Upper lobe of left lung (tissue), 6 donors: ENCODE data around the gene VPS18. TPM values are rescaled to one million over a fixed set of nuclear protein-coding genes. Genes with fewer than 3 reads are reported as not detected.

Source experiments
- ATAC-seq, 2 donors: fragments of 200-7000 bp; cut with Tn5 transposase; one replicate each; pipeline ENCODE4 v1.9.1; 2022; ENCODE audit warnings: mild to moderate bottlenecking in 2 of 2, moderate library complexity in 2 of 2; ENCODE audit not compliant: low FRiP score in 2 of 2
- DNase-seq, 2 donors: peaks; one replicate each; pipeline ENCODE4 v3.0.0-alpha.2; 2019 to 2020
- H3K27ac ChIP-seq, 4 donors: fragments of 200-600 bp; sonication (generic); one replicate each; pipeline ENCODE4 v1.5.1; 2016 to 2019
- H3K27me3 ChIP-seq, 4 donors: fragments of 200-600 bp; sonication (generic); one replicate each; pipeline ENCODE4 v1.5.1; 2017 to 2019
- H3K36me3 ChIP-seq, 4 donors: fragments of 200-600 bp; sonication (generic); one replicate each; pipeline ENCODE4 v1.5.1; 2016 to 2019
- H3K4me1 ChIP-seq, 4 donors: fragments of 200-600 bp; sonication (generic); one replicate each; pipeline ENCODE4 v1.5.1; 2018 to 2019
- H3K4me3 ChIP-seq, 4 donors: fragments of 200-600 bp; sonication (generic); one replicate each; pipeline ENCODE4 v1.5.1; 2017 to 2019; ENCODE audit warnings: mild to moderate bottlenecking in 2 of 4, moderate library complexity in 1 of 4
- H3K9me3 ChIP-seq, 4 donors: fragments of 200-600 bp; sonication (generic); one replicate each; pipeline ENCODE4 v1.5.1; 2018 to 2019
- EP300 ChIP-seq, 4 donors: sonication (generic); formaldehyde crosslinking; IDR thresholded peaks; one replicate each; pipeline ENCODE4 v1.5.1; 2017; ENCODE audit warnings: antibody characterized with exemption in 4 of 4, control low read depth in 2 of 4
- POLR2A ChIP-seq, 4 donors: fragments of 450-650 bp; IDR thresholded peaks; one replicate each; pipeline ENCODE4 v1.5.1; 2016 to 2017; ENCODE audit warnings: antibody characterized with exemption in 4 of 4, mild to moderate bottlenecking in 2 of 4
- POLR2AphosphoS5 ChIP-seq, 2 donors: sonication (generic); formaldehyde crosslinking; IDR thresholded peaks; one replicate each; pipeline ENCODE4 v1.5.1; 2017; ENCODE audit warnings: antibody characterized with exemption in 2 of 2
- WGBS, 2 donors: methylation state at CpG; one replicate each; pipeline ENCODE4 v1.1.5; 2017 to 2018; 5-methylcytosine and 5-hydroxymethylcytosine counted together
- total RNA-seq, 6 donors: library from RNA; depleted of rRNA in 4 of 6; stranded (reverse); fragments of >200 nt in 4 of 6; gene quantifications; one replicate each; pipeline versions ENCODE4 v1.1.0 to v1.2.1, GENCODE V29; 2016 to 2021
- TF ChIP-seq, protein P1 (sequence below), 6 experiments: fragments of 450-650 bp in 4 of 6; fragments of 200-600 bp in 2 of 6; sonication (generic) in 2 of 6; IDR thresholded peaks; one replicate each; pipeline ENCODE4 v1.5.1; 2016 to 2019; ENCODE audit warnings: antibody characterized with exemption in 6 of 6
- donor health status: DM: no; HTN: no; CAD: no; lungs with moderate emphysema.
- donor health status: DM: no; HTN: yes; CAD: no; lungs with severe emphysema.

The VPS18 gene
- total RNA-seq, 6 donors from 2014 or later, result 19.9 to 43.2 (median 29.2) TPM

DNA sequence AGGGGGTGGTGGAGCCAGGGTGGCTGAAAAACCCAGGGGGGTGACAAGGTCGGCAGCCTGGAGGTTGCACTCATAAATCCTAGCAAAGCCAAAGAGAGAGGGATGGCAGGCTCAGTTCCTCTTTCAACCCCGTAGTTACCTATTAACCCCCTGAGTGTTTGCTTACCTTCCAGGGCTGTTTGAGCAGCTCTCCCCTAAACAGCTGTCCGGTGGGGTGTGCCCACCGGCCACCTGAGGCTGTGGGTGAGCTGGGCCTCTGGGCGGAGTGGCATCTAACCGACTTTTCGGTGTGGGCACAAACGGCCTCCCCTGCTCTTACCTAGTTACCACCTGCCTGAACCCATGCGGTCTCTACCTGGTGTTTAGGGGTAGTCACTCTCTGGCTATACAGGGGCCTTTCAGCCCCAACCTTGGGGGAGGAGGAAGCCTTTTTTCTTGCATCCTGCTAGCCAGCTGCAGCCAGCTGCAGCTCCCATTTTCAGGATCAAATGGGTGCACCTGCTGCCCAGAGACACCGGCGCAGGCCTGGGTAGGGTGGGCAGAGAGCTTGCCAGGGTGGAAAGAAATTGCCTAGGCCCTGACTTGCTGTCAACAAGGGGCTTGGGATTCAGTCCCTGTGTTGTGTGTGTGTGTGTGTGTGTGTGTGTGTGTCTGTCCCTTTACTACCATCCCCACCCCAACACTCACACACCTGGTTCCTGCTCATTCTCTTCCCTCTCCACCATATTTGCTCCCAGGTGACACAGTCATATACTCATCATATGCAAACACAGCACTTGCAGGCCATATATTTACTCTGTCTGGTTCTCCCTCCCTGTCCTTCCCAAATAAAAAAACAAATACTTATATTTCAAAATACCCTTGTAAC, 38.6 kb downstream of the VPS18 start:
- peak overlapping the region; percentile 16 to 86 (median 70) for H3K27ac ChIP-seq
- no peak for DNase-seq
- H3K4me1 ChIP-seq, result peaks cover 72 to 84% (median 79%) of the 10 kb centered on the region in 4 donors
- peak overlapping the region in 3 of 4 donors; percentile 64 to 70 (median 67) for H3K4me3 ChIP-seq
- WGBS, 2 donors, result 32 to 52% methylated on average over 4 to 9 of the region's 11 CpGs
- no peak for TF ChIP-seq EP300 (IDR thresholded peaks at IDR 0.05)
- TF ChIP-seq POLR2A (IDR thresholded peaks at IDR 0.05), result no peak
- TF ChIP-seq POLR2AphosphoS5 (IDR thresholded peaks at IDR 0.05), result no peak
- TF ChIP-seq, protein P1, sequence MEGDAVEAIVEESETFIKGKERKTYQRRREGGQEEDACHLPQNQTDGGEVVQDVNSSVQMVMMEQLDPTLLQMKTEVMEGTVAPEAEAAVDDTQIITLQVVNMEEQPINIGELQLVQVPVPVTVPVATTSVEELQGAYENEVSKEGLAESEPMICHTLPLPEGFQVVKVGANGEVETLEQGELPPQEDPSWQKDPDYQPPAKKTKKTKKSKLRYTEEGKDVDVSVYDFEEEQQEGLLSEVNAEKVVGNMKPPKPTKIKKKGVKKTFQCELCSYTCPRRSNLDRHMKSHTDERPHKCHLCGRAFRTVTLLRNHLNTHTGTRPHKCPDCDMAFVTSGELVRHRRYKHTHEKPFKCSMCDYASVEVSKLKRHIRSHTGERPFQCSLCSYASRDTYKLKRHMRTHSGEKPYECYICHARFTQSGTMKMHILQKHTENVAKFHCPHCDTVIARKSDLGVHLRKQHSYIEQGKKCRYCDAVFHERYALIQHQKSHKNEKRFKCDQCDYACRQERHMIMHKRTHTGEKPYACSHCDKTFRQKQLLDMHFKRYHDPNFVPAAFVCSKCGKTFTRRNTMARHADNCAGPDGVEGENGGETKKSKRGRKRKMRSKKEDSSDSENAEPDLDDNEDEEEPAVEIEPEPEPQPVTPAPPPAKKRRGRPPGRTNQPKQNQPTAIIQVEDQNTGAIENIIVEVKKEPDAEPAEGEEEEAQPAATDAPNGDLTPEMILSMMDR (IDR thresholded peaks at IDR 0.05), result no peak
- peak in 1 of 2 donors; percentile 17 for ATAC-seq
- H3K27me3 ChIP-seq, result peaks cover 0 to 31% (median 10%) of the 10 kb centered on the region in 4 donors
- H3K9me3 ChIP-seq, result no peaks in the 10 kb centered on the region
- H3K36me3 ChIP-seq, result peaks cover 0 to 29% (median 2%) of the 10 kb centered on the region in 4 donors

DNA sequence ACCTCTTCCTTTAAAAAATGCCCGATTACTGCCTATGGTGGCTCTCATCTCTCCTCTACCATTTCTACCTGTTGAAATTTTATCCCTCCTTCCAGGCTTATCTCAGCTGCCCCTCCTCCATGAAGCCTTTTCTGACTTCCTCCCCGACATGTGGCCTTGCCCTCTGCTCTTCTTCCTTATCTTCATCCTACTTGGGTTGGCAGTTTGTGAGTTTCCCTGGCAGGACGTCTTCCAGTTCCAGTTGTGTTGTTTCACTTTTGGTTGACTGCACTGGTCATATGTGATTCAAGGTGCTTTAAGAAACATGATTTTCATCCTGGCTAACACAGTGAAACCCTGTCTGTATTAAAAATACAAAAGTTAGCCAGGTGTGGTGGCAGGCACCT, 39.3 kb downstream of the VPS18 start:
- DNase-seq (no peak), ATAC-seq (no peak)
- TF ChIP-seq POLR2A (IDR thresholded peaks at IDR 0.05) (no peak), EP300 (IDR thresholded peaks at IDR 0.05) (no peak), POLR2AphosphoS5 (IDR thresholded peaks at IDR 0.05) (no peak)
- TF ChIP-seq, protein P1 (IDR thresholded peaks at IDR 0.05), result no peak
- Histone ChIP-seq H3K27me3 (peaks cover 0 to 25% (median 7%) of the 10 kb centered on the region in 4 donors), H3K9me3 (no peaks in the 10 kb centered on the region), H3K36me3 (peaks cover 0 to 33% (median 2%) of the 10 kb centered on the region in 4 donors), H3K4me1 (peaks cover 72 to 84% (median 79%) of the 10 kb centered on the region in 4 donors), H3K27ac (peak overlapping the region in 1 of 4 donors; percentile 86), H3K4me3 (peak overlapping the region in 2 of 4 donors; percentile 5 to 64)
- whole genome bisulfite sequencing, 2 donors, result 26 to 29% methylated on average over 3 of the region's 3 CpGs

- H3K4me1 ChIP-seq, result peaks cover 65 to 78% (median 74%) of the 10 kb centered on the region in 4 donors
- ATAC-seq (no peak), DNase-seq (no peak)
- peaks cover 0 to 34% (median 2%) of the 10 kb centered on the region in 4 donors for H3K36me3 ChIP-seq
- WGBS, 2 donors, result 84 to 88% methylated on average over 6 of the region's 6 CpGs
- H3K4me3 ChIP-seq, result no peak overlapping the region
- H3K27me3 ChIP-seq, result peaks cover 0 to 17% (median 4%) of the 10 kb centered on the region in 4 donors
- H3K9me3 ChIP-seq, result no peaks in the 10 kb centered on the region
- TF ChIP-seq EP300 (IDR thresholded peaks at IDR 0.05) (no peak), POLR2AphosphoS5 (IDR thresholded peaks at IDR 0.05) (no peak), POLR2A (IDR thresholded peaks at IDR 0.05) (no peak)
- TF ChIP-seq, protein P1 (IDR thresholded peaks at IDR 0.05), result no peak
- peak overlapping the region in 1 of 4 donors; percentile 11 for H3K27ac ChIP-seq
Observed at GRCh38 chr15:40934457-40934856, 40.2 kb downstream of the VPS18 start.

DNA sequence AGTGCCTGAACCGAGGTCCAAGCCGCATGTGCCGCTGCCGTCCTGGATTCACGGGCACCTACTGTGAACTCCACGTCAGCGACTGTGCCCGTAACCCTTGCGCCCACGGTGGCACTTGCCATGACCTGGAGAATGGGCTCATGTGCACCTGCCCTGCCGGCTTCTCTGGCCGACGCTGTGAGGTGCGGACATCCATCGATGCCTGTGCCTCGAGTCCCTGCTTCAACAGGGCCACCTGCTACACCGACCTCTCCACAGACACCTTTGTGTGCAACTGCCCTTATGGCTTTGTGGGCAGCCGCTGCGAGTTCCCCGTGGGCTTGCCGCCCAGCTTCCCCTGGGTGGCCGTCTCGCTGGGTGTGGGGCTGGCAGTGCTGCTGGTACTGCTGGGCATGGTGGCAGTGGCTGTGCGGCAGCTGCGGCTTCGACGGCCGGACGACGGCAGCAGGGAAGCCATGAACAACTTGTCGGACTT, 42.0 kb downstream of the VPS18 start:
- H3K36me3 ChIP-seq, result peaks cover 0 to 34% (median 2%) of the 10 kb centered on the region in 4 donors
- 66 to 81% methylated on average over 11 to 27 of the region's 31 CpGs for WGBS, 2 donors
- H3K27ac ChIP-seq, result peak overlapping the region; percentile 30 to 93 (median 52)
- peak overlapping the region in 2 of 4 donors; percentile 8 to 21 for H3K4me3 ChIP-seq
- no peak for ATAC-seq
- H3K27me3 ChIP-seq, result no peaks in the 10 kb centered on the region
- H3K9me3 ChIP-seq, result no peaks in the 10 kb centered on the region
- TF ChIP-seq POLR2A (IDR thresholded peaks at IDR 0.05) (no peak), EP300 (IDR thresholded peaks at IDR 0.05) (no peak), POLR2AphosphoS5 (IDR thresholded peaks at IDR 0.05) (no peak)
- TF ChIP-seq, protein P1 (IDR thresholded peaks at IDR 0.05), result no peak
- peaks cover 64 to 76% (median 71%) of the 10 kb centered on the region in 4 donors for H3K4me1 ChIP-seq
- peak in 1 of 2 donors; percentile 82 for DNase-seq
